ENCODE data around the gene CFAP299. TPM values are rescaled to one million over a fixed set of nuclear protein-coding genes. Genes with fewer than 3 reads are reported as not detected.

CFAP299 gene
- total and polyA plus RNA-seq, 9 of the 15 experiments (the other 6 are each of a cell fraction or from before 2014, with no cell fraction given) = 0.09 to 3.0 (median 0.76) TPM

DNA sequence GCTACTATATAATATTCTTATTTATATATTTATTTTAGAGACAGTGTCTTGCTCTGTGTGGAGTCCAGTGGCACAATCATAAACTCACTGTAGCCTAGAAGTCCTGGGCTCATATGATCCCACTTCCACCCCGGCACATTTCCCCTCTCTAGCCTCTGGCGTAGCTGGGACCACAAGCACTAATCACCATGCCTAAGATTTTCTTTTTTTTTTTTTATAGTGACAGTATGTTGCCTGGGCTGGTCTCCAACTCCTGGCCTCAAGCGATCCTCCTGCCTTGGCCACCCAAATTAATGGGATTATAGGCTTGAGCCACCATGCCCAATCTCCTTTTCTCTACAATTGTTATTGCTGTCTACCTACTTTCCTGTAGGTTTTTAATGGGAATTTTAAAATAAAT lies 620.9 kb downstream of the CFAP299 start:
- Histone ChIP-seq H3K27me3 (ENCODE audit: control insufficient read depth in 2 of 2, insufficient read depth in 2 of 2, low read length in 2 of 2) (no peaks in the 10 kb centered on the region), H3K9me1 (ENCODE audit: control insufficient read depth, insufficient read depth, low read length) (no peaks in the 10 kb centered on the region), H3K4me1 (replicated peaks in 1 of 2; ENCODE audit: control insufficient read depth in 2 of 2, insufficient read depth in 2 of 2, low read length in 2 of 2) (no peaks in the 10 kb centered on the region), H3K4me2 (ENCODE audit: insufficient read depth, low read length) (no peak overlapping the region), H3K4me3 (no peak overlapping the region), H2AFZ (ENCODE audit: low read depth, low read length) (no peak overlapping the region), H3K27ac (ENCODE audit: extremely low read depth, low read depth, low read length) (no peak overlapping the region), H4K20me1 (replicated peaks; ENCODE audit: control insufficient read depth, insufficient read depth, low read length) (no peaks in the 10 kb centered on the region), H3K9ac (ENCODE audit: insufficient read depth in 1 of 2, low read depth in 2 of 2, low read length in 2 of 2) (no peak overlapping the region), H3K36me3 (ENCODE audit: control insufficient read depth, insufficient read depth, low read length) (no peaks in the 10 kb centered on the region), H3K9me3 (replicated peaks; ENCODE audit: control insufficient read depth, insufficient read depth, low read depth, low read length) (no peaks in the 10 kb centered on the region), H3K79me2 (ENCODE audit: control insufficient read depth, insufficient read depth, low read length) (no peaks in the 10 kb centered on the region)
- in situ Hi-C loops (cut with MboI) (no loop called here), intact Hi-C loops (cut with micrococcal nuclease) (no loop called here)
- FAIRE-seq (no peak), ATAC-seq (no peak), DNase-seq (ENCODE audit: extremely low read depth in 1 of 4, low spot score in 3 of 4) (no peak)
- ChIA-PET CTCF (ENCODE audit: low intra/inter-chr PET ratio) (no interaction called here), POLR2A (no interaction called here)
- BruUV-seq (replicated peaks) = no TSS peak
- 0% methylated on average over 3 of the region's 3 CpGs for WGBS (ENCODE audit: insufficient coverage, low coverage, missing lambda C conversion rate)
- TF ChIP-seq BRD4 (IDR thresholded peaks at IDR 0.05) (no peak), YBX1 (IDR thresholded peaks at IDR 0.05) (no peak), L3MBTL2 (IDR thresholded peaks at IDR 0.05) (no peak), SIN3A (IDR thresholded peaks at IDR 0.05; ENCODE audit: borderline replicate concordance in 2 of 2, control insufficient read depth in 1 of 2, low read depth in 2 of 2, low read length in 2 of 2) (no peak), FUS (optimal IDR thresholded peaks at IDR 0.05; ENCODE audit: low read depth, low read length) (no peak), SMAD2 (IDR thresholded peaks at IDR 0.05; ENCODE audit: low read depth, low read length) (no peak), HIVEP1 (CRISPR knock-in tag; IDR thresholded peaks at IDR 0.05) (no peak)
- TF ChIP-seq, protein P1, sequence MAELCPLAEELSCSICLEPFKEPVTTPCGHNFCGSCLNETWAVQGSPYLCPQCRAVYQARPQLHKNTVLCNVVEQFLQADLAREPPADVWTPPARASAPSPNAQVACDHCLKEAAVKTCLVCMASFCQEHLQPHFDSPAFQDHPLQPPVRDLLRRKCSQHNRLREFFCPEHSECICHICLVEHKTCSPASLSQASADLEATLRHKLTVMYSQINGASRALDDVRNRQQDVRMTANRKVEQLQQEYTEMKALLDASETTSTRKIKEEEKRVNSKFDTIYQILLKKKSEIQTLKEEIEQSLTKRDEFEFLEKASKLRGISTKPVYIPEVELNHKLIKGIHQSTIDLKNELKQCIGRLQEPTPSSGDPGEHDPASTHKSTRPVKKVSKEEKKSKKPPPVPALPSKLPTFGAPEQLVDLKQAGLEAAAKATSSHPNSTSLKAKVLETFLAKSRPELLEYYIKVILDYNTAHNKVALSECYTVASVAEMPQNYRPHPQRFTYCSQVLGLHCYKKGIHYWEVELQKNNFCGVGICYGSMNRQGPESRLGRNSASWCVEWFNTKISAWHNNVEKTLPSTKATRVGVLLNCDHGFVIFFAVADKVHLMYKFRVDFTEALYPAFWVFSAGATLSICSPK (IDR thresholded peaks at IDR 0.05; ENCODE audit: borderline replicate concordance) = no peak
- TF ChIP-seq, protein P2, sequence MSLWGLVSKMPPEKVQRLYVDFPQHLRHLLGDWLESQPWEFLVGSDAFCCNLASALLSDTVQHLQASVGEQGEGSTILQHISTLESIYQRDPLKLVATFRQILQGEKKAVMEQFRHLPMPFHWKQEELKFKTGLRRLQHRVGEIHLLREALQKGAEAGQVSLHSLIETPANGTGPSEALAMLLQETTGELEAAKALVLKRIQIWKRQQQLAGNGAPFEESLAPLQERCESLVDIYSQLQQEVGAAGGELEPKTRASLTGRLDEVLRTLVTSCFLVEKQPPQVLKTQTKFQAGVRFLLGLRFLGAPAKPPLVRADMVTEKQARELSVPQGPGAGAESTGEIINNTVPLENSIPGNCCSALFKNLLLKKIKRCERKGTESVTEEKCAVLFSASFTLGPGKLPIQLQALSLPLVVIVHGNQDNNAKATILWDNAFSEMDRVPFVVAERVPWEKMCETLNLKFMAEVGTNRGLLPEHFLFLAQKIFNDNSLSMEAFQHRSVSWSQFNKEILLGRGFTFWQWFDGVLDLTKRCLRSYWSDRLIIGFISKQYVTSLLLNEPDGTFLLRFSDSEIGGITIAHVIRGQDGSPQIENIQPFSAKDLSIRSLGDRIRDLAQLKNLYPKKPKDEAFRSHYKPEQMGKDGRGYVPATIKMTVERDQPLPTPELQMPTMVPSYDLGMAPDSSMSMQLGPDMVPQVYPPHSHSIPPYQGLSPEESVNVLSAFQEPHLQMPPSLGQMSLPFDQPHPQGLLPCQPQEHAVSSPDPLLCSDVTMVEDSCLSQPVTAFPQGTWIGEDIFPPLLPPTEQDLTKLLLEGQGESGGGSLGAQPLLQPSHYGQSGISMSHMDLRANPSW (CRISPR knock-in tag; IDR thresholded peaks at IDR 0.05) = no peak
- TF ChIP-seq, protein P3, sequence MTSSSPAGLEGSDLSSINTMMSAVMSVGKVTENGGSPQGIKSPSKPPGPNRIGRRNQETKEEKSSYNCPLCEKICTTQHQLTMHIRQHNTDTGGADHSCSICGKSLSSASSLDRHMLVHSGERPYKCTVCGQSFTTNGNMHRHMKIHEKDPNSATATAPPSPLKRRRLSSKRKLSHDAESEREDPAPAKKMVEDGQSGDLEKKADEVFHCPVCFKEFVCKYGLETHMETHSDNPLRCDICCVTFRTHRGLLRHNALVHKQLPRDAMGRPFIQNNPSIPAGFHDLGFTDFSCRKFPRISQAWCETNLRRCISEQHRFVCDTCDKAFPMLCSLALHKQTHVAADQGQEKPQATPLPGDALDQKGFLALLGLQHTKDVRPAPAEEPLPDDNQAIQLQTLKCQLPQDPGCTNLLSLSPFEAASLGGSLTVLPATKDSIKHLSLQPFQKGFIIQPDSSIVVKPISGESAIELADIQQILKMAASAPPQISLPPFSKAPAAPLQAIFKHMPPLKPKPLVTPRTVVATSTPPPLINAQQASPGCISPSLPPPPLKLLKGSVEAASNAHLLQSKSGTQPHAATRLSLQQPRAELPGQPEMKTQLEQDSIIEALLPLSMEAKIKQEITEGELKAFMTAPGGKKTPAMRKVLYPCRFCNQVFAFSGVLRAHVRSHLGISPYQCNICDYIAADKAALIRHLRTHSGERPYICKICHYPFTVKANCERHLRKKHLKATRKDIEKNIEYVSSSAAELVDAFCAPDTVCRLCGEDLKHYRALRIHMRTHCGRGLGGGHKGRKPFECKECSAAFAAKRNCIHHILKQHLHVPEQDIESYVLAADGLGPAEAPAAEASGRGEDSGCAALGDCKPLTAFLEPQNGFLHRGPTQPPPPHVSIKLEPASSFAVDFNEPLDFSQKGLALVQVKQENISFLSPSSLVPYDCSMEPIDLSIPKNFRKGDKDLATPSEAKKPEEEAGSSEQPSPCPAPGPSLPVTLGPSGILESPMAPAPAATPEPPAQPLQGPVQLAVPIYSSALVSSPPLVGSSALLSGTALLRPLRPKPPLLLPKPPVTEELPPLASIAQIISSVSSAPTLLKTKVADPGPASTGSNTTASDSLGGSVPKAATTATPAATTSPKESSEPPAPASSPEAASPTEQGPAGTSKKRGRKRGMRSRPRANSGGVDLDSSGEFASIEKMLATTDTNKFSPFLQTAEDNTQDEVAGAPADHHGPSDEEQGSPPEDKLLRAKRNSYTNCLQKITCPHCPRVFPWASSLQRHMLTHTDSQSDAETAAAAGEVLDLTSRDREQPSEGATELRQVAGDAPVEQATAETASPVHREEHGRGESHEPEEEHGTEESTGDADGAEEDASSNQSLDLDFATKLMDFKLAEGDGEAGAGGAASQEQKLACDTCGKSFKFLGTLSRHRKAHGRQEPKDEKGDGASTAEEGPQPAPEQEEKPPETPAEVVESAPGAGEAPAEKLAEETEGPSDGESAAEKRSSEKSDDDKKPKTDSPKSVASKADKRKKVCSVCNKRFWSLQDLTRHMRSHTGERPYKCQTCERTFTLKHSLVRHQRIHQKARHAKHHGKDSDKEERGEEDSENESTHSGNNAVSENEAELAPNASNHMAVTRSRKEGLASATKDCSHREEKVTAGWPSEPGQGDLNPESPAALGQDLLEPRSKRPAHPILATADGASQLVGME (CRISPR knock-in tag; IDR thresholded peaks at IDR 0.05) = no peak

Data from K562 (cell line).